Measurements from ENCODE around the gene C16orf87.

The C16orf87 gene

DNA sequence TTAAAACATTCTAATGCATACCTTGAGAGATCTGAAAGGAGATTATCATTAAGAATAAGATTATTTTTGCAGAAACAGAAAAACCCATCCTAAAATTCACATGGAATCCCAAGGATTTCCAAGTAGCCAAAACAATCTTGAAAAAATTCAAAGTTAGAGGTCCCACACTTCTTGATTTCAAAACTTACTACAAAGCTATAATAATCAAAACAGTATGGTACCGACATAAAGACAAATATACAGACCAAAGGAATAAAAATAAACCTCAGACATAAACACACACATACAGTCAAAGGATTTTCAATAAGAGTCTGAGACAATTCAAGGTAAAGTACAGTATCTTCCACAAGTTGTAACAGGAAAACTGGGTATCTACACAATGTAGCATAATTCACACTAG, 16.2 kb downstream of the C16orf87 start:
- Histone ChIP-seq H3K79me2 (ENCODE audit: control insufficient read depth, low read length) (peaks cover 98% of the 10 kb centered on the region), H3K27me3 (ENCODE audit: control insufficient read depth, low read length) (no peaks in the 10 kb centered on the region), H4K20me1 (ENCODE audit: control insufficient read depth, insufficient read depth, low read depth, low read length) (0 out of 2 replicates have a peak, but pooled peaks cover 3% of the 10 kb centered on the region), H3K36me3 (ENCODE audit: control insufficient read depth, low read length) (peaks cover 42% of the 10 kb centered on the region), H3K27ac (ENCODE audit: low read depth, low read length) (no peak overlapping the region), H3K4me2 (ENCODE audit: low read length) (no peak overlapping the region; the same call in 1 of the 2 replicates), H3K4me3 (ENCODE audit: low read length) (no peak overlapping the region), H3F3A (ENCODE audit: control insufficient read depth, insufficient read depth) (peaks cover 26% of the 10 kb centered on the region), H3K9me3 (ENCODE audit: control insufficient read depth, insufficient read depth, low read length) (peaks cover 9% of the 10 kb centered on the region), H3K4me1 (ENCODE audit: control insufficient read depth, low read length) (peaks cover 64% of the 10 kb centered on the region), H3K9me2 (replicated peaks; ENCODE audit: control insufficient read depth, low read length) (no peaks in the 10 kb centered on the region)
- no peak for TF ChIP-seq EZH2phosphoT487 (IDR thresholded peaks at IDR 0.05; ENCODE audit: borderline replicate concordance, low read length)
- TF ChIP-seq, protein P1, sequence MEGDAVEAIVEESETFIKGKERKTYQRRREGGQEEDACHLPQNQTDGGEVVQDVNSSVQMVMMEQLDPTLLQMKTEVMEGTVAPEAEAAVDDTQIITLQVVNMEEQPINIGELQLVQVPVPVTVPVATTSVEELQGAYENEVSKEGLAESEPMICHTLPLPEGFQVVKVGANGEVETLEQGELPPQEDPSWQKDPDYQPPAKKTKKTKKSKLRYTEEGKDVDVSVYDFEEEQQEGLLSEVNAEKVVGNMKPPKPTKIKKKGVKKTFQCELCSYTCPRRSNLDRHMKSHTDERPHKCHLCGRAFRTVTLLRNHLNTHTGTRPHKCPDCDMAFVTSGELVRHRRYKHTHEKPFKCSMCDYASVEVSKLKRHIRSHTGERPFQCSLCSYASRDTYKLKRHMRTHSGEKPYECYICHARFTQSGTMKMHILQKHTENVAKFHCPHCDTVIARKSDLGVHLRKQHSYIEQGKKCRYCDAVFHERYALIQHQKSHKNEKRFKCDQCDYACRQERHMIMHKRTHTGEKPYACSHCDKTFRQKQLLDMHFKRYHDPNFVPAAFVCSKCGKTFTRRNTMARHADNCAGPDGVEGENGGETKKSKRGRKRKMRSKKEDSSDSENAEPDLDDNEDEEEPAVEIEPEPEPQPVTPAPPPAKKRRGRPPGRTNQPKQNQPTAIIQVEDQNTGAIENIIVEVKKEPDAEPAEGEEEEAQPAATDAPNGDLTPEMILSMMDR (IDR thresholded peaks at IDR 0.05; ENCODE audit: low read depth, low read length, poor library complexity, severe bottlenecking), result no peak

- H3K9me3 ChIP-seq (ENCODE audit: control insufficient read depth, insufficient read depth, low read length), result peaks cover 9% of the 10 kb centered on the region
- H3K4me3 ChIP-seq (ENCODE audit: low read length), result no peak overlapping the region
- H4K20me1 ChIP-seq (ENCODE audit: control insufficient read depth, insufficient read depth, low read depth, low read length), result 0 out of 2 replicates have a peak, but pooled peaks cover 3% of the 10 kb centered on the region
- peaks cover 76% of the 10 kb centered on the region for H3K4me1 ChIP-seq (ENCODE audit: control insufficient read depth, low read length)
- H3K79me2 ChIP-seq (ENCODE audit: control insufficient read depth, low read length), result peaks cover 98% of the 10 kb centered on the region
- no peaks in the 10 kb centered on the region for H3K27me3 ChIP-seq (ENCODE audit: control insufficient read depth, low read length)
- peaks cover 32% of the 10 kb centered on the region for H3F3A ChIP-seq (ENCODE audit: control insufficient read depth, insufficient read depth)
- H3K27ac ChIP-seq (ENCODE audit: low read depth, low read length), result no peak overlapping the region; the same call in 1 of the 2 replicates
- peaks cover 48% of the 10 kb centered on the region for H3K36me3 ChIP-seq (ENCODE audit: control insufficient read depth, low read length)
- H3K9me2 ChIP-seq (replicated peaks; ENCODE audit: control insufficient read depth, low read length), result no peaks in the 10 kb centered on the region
- TF ChIP-seq, protein P1 (IDR thresholded peaks at IDR 0.05; ENCODE audit: low read depth, low read length, poor library complexity, severe bottlenecking), result no peak
- TF ChIP-seq EZH2phosphoT487 (IDR thresholded peaks at IDR 0.05; ENCODE audit: borderline replicate concordance, low read length), result no peak
- peak overlapping the region; percentile 23 for H3K4me2 ChIP-seq (ENCODE audit: low read length)
These were observed 17.4 kb downstream of the C16orf87 start for GRCh38 chr16:46813611-46814010.

DNA sequence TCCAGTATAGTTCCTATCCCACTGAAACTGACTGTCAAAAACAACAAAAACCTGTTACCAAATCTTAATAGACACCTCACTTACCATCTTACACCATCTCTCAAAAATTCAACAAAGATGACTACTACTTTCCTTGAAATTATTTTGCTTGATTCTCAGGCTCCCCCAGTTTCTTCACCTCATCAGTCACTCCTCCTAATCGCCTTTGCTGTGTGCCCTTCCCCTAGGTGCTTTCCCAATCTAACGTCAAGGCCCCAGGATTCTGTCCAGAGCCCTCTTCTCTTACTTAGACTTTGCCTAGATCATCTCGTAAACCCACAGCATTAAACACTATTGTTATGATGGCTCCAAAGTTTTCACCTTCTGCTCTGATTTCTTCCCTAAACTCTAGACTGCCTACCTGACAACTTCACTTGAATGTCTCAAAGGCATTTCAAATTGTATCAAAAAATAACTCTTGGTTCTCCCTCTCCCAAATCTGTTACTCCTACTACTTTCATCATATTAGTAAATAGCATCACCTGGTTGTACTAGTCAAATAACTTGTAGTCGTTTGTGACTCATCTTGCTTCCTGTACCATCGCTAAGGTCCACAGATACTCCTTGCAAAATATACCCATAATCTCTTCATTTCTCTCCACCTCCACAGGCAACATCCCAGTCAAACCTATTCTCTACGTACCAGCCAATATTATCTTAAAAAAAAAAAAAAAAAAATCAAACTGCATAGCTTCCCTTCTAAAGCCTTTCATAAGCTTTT, 18.0 kb downstream of the C16orf87 start:
- peaks cover 100% of the 10 kb centered on the region for H3K79me2 ChIP-seq (ENCODE audit: control insufficient read depth, low read length)

More for the DNA sequence above, 18.0 kb downstream of the C16orf87 start:
- no peak overlapping the region for H3K4me3 ChIP-seq (ENCODE audit: low read length)
- peaks cover 4% of the 10 kb centered on the region; the same call in 1 of the 2 replicates for H4K20me1 ChIP-seq (ENCODE audit: control insufficient read depth, insufficient read depth, low read depth, low read length)
- no peaks in the 10 kb centered on the region for H3K9me2 ChIP-seq (replicated peaks; ENCODE audit: control insufficient read depth, low read length)
- peak overlapping the region; percentile 23 for H3K4me2 ChIP-seq (ENCODE audit: low read length)
- H3K27ac ChIP-seq (ENCODE audit: low read depth, low read length), result peak overlapping the region; percentile 22
- peaks cover 9% of the 10 kb centered on the region for H3K9me3 ChIP-seq (ENCODE audit: control insufficient read depth, insufficient read depth, low read length)
- peaks cover 82% of the 10 kb centered on the region for H3K4me1 ChIP-seq (ENCODE audit: control insufficient read depth, low read length)
- peaks cover 55% of the 10 kb centered on the region for H3K36me3 ChIP-seq (ENCODE audit: control insufficient read depth, low read length)
- H3F3A ChIP-seq (ENCODE audit: control insufficient read depth, insufficient read depth), result peaks cover 36% of the 10 kb centered on the region
- TF ChIP-seq EZH2phosphoT487 (IDR thresholded peaks at IDR 0.05; ENCODE audit: borderline replicate concordance, low read length), result no peak
- TF ChIP-seq, protein P1 (IDR thresholded peaks at IDR 0.05; ENCODE audit: low read depth, low read length, poor library complexity, severe bottlenecking), result no peak
- H3K27me3 ChIP-seq (ENCODE audit: control insufficient read depth, low read length), result no peaks in the 10 kb centered on the region

Measured in DOHH2 (cell line).